Subcutaneous adipose tissue (tissue), 4 donors: ENCODE measurements around the gene AGO3. TPM values are rescaled to one million over a fixed set of nuclear protein-coding genes. Genes with fewer than 3 reads are reported as not detected.

Experiments
- CTCF ChIP-seq: fragments of 450-650 bp; IDR thresholded peaks from one replicate; pipeline ENCODE4 v1.5.1; 2016; ENCODE audit warnings: low read depth, mild to moderate bottlenecking, control low read depth, antibody characterized with exemption, moderate library complexity
- total RNA-seq, 4 donors: library from RNA; depleted of rRNA; stranded (reverse); fragments of >200 nt; gene quantifications; one replicate each; pipeline ENCODE4 v1.1.0, GENCODE V29; 2016

The AGO3 gene
- total RNA-seq, 4 donors from 2014 or later, result 22.2 to 29.7 (median 25.6) TPM

GRCh38 chr1:35968396-35968795 lies 37.5 kb downstream of the AGO3 start:
- TF ChIP-seq CTCF, result no peak

GRCh38 chr1:35971601-35972000 lies 40.7 kb downstream of the AGO3 start:
- TF ChIP-seq CTCF, result no peak

GRCh38 chr1:35980090-35980489 lies 49.2 kb downstream of the AGO3 start:
- TF ChIP-seq CTCF, result no peak

- TF ChIP-seq CTCF, result no peak
Measured at GRCh38 chr1:35988237-35988636, 57.3 kb downstream of the AGO3 start.

- no peak for TF ChIP-seq CTCF
Measured at GRCh38 chr1:36006941-36007500, 76.1 kb downstream of the AGO3 start.

- no peak for TF ChIP-seq CTCF
Measured at GRCh38 chr1:36007741-36008140, 76.8 kb downstream of the AGO3 start.

- TF ChIP-seq CTCF, result no peak
Measured at GRCh38 chr1:36008546-36009197, 77.8 kb downstream of the AGO3 start.
